HG03354 (cell line): ENCODE results near the gene KANTR.

ENCODE experiments used
- ATAC-seq: cut with Tn5 transposase; IDR thresholded peaks from one replicate; pipeline ENCODE4 v1.9.1; 2021; ENCODE audit warnings: mild to moderate bottlenecking; ENCODE audit not compliant: unreplicated experiment, poor library complexity, severe bottlenecking

KANTR gene

DNA sequence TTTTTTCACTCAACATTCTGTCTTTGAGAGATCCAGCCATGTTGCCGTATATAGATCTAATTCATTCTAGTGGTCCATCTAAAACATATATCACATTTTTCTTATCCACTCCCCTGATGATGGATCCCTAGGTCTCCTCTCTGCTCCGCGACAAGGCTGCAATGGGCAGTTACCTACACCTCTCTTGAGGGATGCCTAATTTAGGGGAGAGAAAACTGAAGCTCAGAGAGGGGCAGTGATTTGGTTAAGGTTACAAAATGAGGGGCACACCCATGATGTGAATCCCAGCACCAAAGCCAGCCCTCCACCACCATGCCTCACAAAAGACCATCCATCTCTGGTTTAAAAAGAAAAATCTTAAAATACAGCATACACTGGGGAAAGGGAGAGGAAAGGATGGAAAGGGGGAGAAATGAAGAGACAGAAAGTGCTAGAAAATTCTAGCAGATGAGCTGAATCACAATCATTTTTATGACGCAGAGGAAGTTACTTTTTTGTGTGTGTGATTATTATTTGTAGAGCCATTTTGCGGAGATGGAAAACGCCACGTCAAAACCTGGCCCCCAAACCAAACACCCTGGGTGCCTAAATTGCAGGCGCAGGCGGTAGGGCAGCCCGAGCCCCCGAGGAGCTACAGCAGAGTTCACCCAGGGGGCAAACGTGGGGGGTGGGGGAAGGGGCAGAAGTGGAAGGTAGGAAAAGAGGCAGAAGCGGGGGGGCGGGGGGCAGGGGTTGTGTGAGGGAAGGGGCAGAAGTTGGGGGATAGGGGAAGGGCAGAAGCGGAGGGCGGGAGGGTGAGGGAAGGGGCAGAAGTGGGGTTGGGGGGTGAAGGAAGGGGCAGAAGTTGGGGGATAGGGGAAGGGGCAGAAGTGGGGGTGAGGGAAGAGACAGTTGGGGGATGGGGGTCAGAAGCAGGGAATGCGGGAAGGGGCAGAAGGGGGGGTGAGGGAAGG lies 13.0 kb upstream of the KANTR start:
- no peak for ATAC-seq

DNA sequence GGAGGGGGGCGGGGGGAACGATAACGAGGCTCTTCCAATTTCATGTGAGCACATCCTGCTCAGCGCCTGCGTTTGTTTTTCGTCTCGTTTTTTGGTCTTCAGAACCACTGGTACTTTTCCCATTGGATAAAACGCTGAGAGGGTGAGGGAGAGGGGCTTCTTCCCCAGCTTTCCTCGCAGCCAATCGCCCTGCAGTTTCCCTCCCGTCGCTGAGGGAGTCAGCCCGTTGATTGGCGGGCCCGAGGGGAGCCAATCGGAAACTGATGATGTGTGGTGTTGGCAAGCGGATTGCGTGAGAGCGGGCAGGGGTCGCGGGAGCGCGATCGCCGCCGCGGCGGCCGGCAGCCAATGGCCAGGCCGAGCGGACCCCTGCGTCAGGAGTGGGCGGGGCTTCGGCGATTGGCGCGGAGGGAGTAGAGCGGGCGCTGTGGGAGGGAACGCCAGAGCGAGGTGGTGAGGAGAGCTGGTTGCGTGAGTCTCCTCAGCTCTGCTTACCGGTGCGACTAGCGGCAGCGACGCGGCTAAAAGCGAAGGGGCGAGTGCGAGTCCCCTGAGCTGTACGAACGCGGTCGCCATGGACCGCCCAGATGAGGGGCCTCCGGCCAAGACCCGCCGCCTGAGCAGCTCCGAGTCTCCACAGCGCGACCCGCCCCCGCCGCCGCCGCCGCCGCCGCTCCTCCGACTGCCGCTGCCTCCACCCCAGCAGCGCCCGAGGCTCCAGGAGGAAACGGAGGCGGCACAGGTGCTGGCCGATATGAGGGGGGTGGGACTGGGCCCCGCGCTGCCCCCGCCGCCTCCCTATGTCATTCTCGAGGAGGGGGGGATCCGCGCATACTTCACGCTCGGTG lies 11.8 kb upstream of the KANTR start, which contains the start of gene TSPYL2:
Gene TSPYL2 (plus strand): TSS at position 443 of the 848 bp plus-strand sequence. CDS start 132 bp downstream, at position 575.
- peak; percentile 91 for ATAC-seq

- no peak for ATAC-seq
Measured at GRCh38 chrX:53082773-53083616, 10.9 kb upstream of the KANTR start.

- no peak for ATAC-seq
Measured at GRCh38 chrX:53084043-53084570, 9.8 kb upstream of the KANTR start.

- no peak for ATAC-seq
Measured at GRCh38 chrX:53084863-53085262, 9.1 kb upstream of the KANTR start.

DNA sequence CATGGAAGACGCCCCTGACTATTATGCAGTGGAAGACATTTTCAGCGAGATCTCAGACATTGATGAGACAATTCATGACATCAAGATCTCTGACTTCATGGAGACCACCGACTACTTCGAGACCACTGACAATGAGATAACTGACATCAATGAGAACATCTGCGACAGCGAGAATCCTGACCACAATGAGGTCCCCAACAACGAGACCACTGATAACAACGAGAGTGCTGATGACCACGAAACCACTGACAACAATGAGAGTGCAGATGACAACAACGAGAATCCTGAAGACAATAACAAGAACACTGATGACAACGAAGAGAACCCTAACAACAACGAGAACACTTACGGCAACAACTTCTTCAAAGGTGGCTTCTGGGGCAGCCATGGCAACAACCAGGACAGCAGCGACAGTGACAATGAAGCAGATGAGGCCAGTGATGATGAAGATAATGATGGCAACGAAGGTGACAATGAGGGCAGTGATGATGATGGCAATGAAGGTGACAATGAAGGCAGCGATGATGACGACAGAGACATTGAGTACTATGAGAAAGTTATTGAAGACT lies 8.2 kb upstream of the KANTR start:
- no peak for ATAC-seq

DNA sequence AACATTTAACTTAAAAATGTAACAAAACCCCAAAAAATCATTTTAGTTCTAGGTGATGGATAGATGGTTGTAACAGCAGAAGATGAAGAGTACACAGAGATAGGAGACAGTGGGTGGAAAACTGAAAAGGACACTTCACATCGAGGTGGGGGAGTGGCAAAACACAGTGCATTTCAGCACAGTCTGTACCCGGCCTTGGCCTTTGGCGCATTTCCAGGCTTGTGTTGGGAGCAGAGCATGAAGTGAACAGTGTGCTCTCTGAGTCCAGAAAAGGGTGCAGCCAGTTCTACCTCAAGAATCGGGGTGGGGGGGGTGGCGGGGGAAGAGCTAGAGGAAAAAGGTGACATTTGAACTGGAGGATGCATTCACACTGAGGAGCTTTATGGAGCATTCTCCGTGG lies 7.5 kb upstream of the KANTR start:
- ATAC-seq: no peak

DNA sequence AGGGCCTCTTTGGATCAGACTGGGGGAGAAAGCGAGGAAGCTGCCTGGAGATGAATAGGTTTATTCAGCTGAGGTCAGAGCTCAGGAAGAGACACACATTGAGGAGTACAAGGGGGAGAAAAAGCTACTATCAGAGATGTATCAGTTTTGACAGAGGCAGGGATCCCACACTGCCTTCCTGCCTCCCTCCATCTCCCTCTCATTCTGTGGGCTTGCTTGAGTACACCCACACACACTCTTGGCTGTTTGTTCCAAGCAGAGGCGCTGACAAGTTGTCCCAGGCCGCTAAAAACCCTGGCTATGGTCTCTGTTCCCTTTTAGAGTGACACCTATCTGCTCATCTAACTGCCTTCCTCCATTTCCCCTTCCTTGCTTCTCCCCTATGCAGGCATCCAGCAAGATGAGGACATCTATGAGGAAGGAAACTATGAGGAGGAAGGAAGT lies 6.5 kb upstream of the KANTR start:
- ATAC-seq: no peak

DNA sequence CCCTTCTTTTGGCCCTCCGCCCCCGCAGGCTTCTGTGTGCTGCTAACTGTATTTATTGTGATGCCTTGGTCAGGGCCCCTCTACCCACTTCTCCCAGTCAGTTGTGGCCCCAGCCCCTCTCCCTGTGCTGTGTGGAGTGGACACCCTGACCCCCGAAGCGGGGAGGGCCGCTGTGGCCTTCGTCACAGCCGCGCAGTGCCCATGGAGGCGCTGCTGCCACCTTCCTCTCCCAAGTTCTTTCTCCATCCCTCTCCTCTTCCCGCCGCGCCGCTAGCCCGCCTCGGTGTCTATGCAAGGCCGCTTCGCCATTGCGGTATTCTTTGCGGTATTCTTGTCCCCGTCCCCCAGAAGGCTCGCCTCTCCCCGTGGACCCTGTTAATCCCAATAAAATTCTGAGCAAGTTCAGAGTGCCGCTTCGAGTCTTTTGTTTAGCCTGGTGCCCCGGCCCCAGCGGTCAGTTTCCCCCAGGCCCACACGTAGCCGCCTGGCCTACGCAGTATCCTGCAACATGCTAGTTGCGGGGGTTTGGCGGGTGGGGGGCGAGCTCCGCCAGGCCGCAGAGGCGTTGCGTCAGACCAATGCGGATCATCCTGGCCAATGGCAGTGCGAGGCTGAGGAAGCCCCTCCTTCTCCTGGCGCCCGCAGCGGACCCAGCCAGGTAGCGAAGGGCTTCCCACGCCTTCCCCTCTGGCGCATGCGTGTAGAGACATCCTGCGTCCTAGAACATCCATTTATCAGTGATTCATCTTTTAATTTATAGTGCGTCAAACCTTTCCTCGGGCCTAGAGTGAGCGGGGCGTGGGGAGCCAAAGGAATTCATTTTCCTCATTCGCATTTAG lies 5.6 kb upstream of the KANTR start:
- no peak for ATAC-seq

- no peak for ATAC-seq
Measured at GRCh38 chrX:53089224-53089842, 4.6 kb upstream of the KANTR start.

DNA sequence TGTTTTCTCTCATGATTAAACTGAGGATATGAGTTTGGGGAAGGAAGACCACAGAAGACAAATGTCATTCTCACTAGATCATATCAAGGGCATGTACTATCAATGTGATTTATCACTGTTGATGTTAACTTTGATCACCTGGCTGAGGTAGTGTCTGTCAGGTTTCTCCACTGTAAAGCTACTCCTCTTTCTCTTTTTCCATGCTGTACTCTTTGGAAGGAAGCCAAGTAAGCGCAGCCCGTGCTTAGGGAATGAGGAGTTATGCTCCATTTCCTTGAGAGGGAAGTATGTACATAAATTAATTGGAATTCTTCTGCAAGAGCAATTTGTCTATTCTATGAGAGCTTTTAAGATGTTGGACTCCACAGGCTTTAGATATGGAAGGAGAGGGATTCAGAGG lies 4.0 kb upstream of the KANTR start:
- no peak for ATAC-seq

- ATAC-seq: no peak
Measured at GRCh38 chrX:53091354-53091753, 2.6 kb upstream of the KANTR start.

- peak; percentile 51 for ATAC-seq
Measured at GRCh38 chrX:53093177-53093655, 726 bp upstream of the KANTR start.

GRCh38 chrX:53094582-53094905 lies 602 bp downstream of the KANTR start:
- no peak for ATAC-seq

GRCh38 chrX:53095796-53096195 lies 1.9 kb downstream of the KANTR start:
- no peak for ATAC-seq

DNA sequence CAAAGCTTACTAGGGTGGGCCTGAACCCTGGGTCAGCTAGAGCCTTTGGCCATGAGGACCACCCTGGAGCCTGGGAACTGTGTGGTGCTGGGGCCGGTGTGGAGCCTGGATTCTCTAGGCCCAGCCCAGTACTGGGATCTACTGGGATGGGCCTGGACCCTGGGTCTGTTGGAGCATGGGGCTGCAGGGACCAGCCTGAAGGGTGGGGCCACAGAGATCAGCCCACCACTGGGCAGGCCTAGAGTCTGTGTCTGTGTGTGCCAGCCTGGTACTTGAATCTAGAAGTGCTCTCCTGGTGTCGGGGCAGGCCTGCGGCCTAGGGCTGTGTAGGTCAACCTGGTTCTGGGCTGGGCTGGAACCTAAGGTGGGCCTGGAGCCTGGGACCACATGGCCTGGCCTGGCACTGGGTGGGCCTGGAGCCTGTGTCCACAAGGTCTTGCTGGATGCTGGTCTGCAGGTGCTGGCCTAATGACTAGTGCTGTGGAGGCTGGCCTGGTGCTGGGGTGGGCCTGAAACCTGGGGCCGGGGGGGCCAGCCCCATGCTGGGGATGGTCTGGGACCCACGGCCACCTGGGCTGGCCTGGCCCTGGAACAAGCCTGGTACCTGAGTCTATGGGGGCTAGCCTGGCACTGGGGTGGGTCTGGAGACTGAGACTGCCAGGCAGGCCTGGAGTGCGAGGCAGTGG lies 21.1 kb downstream of the KANTR start:
- ATAC-seq: no peak

- no peak for ATAC-seq
Measured at GRCh38 chrX:53115550-53115874, 21.6 kb downstream of the KANTR start.
